RWPE1 (cell line): ENCODE data around the gene TGM2.
A peak's percentile ranks its signal among the peaks of the same experiment; 100 is the strongest.

Experiments used
- CTCF ChIA-PET: fragments of 350-600 bp; sonication (Branson Sonifier 250); formaldehyde crosslinking; extraction: SDS; loops from one replicate; lab custom pipeline; 2021; lab: Yijun Ruan, JAX
- POLR2A ChIA-PET: fragments of 400-600 bp; formaldehyde crosslinking; extraction: SDS; loops from one replicate; lab custom pipeline; 2020; ENCODE audit warnings: antibody characterized with exemption; ENCODE audit not compliant: low non-redundant PET; lab: Yijun Ruan, JAX
- DNase-seq: peaks from one replicate; pipeline ENCODE4 v3.0.0; 2012; ENCODE audit warnings: low spot score
- H3K27ac ChIP-seq: fragments of 450-650 bp; 2 replicates; pipeline ENCODE4 v1.5.1; 2017
- TF ChIP-seq, protein P1 (sequence below): fragments of 450-650 bp; conservative IDR thresholded peaks from 2 replicates; pipeline ENCODE4 v1.5.1; 2017; ENCODE audit warnings: low read depth, mild to moderate bottlenecking

The TGM2 gene

GRCh38 chr20:38190936-38191371 is 25.9 kb upstream of the TGM2 start:
- ChIA-PET POLR2A (no interaction called here), CTCF (interaction anchor here (0.6 kb wide), 1 partner anchor 101 kb away, joined by 3 read pairs; no protein-coding TSS in a partner anchor)
- no peak for DNase-seq
- TF ChIP-seq, protein P1, sequence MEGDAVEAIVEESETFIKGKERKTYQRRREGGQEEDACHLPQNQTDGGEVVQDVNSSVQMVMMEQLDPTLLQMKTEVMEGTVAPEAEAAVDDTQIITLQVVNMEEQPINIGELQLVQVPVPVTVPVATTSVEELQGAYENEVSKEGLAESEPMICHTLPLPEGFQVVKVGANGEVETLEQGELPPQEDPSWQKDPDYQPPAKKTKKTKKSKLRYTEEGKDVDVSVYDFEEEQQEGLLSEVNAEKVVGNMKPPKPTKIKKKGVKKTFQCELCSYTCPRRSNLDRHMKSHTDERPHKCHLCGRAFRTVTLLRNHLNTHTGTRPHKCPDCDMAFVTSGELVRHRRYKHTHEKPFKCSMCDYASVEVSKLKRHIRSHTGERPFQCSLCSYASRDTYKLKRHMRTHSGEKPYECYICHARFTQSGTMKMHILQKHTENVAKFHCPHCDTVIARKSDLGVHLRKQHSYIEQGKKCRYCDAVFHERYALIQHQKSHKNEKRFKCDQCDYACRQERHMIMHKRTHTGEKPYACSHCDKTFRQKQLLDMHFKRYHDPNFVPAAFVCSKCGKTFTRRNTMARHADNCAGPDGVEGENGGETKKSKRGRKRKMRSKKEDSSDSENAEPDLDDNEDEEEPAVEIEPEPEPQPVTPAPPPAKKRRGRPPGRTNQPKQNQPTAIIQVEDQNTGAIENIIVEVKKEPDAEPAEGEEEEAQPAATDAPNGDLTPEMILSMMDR: no peak
- H3K27ac ChIP-seq: no peak overlapping the region

- no peak overlapping the region for H3K27ac ChIP-seq
- TF ChIP-seq, protein P1: no peak
- POLR2A ChIA-PET: no interaction called here
- no peak for DNase-seq
- CTCF ChIA-PET: interaction anchor here (0.6 to 1.0 kb wide), 3 partner anchors 31 to 1991 kb away, joined by 3 to 4 read pairs (median 3); no protein-coding TSS in a partner anchor
These were observed 25.1 kb upstream of the TGM2 start for GRCh38 chr20:38190166-38190565.

GRCh38 chr20:38187517-38187916 is 22.4 kb upstream of the TGM2 start:
- POLR2A ChIA-PET: no interaction called here
- no peak for DNase-seq
- CTCF ChIA-PET: interaction anchor here (0.6 to 0.7 kb wide), 4 partner anchors 33 to 342 kb away, joined by 3 read pairs; no protein-coding TSS in a partner anchor
- H3K27ac ChIP-seq: peak overlapping the region; percentile 73; the same call in 1 of the 2 replicates
- TF ChIP-seq, protein P1: no peak

- CTCF ChIA-PET: interaction anchor here (0.6 to 0.7 kb wide), 3 partner anchors 19 to 365 kb away, joined by 3 to 4 read pairs (median 3); no protein-coding TSS in a partner anchor
- POLR2A ChIA-PET: no interaction called here
- TF ChIP-seq, protein P1: no peak
- DNase-seq: peak; percentile 92
- peak overlapping the region; percentile 73 for H3K27ac ChIP-seq
These were observed 21.7 kb upstream of the TGM2 start for GRCh38 chr20:38186788-38187221.

GRCh38 chr20:38184101-38184500 is 19.0 kb upstream of the TGM2 start:
- CTCF ChIA-PET: interaction anchor here (0.7 kb wide), 1 partner anchor 131 kb away, joined by 4 read pairs; no protein-coding TSS in a partner anchor
- peak overlapping the region; percentile 81 for H3K27ac ChIP-seq
- POLR2A ChIA-PET: no interaction called here
- TF ChIP-seq, protein P1: no peak
- peak; percentile 96 for DNase-seq

DNA sequence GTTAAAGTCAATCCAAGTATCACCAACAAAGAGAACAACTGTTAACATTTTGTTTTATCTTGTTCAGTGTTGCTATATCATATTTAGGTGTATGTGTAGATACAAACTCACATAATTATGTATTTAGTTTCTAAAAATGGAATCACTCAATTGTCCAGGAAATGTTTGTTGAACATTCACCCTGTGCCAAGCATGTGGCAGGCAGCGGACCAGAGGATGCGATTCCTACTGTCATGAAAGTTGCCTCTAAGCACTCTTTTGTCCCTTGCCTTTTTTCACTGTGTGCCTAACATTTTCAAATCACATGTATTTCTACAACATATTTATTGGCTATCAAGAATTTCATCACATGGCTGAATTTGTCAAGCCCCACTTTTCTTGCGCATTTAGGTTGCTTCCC is 16.9 kb upstream of the TGM2 start:
- CTCF ChIA-PET: interaction anchor here (1.0 to 1.1 kb wide), 2 partner anchors 39 to 109 kb away, joined by 3 to 4 read pairs; no protein-coding TSS in a partner anchor
- no peak overlapping the region for H3K27ac ChIP-seq
- no peak for DNase-seq
- TF ChIP-seq, protein P1: no peak
- POLR2A ChIA-PET: no interaction called here
